ENCODE results near the gene DNA2. TPM values are rescaled to one million over a fixed set of nuclear protein-coding genes. Genes with fewer than 3 reads are reported as not detected.
"Not testable (repeated sequence)": the region's sequence is repeated elsewhere in the genome, so short reads cannot be mapped to it uniquely, and the experiment has no call there.

The DNA2 gene, protein sequence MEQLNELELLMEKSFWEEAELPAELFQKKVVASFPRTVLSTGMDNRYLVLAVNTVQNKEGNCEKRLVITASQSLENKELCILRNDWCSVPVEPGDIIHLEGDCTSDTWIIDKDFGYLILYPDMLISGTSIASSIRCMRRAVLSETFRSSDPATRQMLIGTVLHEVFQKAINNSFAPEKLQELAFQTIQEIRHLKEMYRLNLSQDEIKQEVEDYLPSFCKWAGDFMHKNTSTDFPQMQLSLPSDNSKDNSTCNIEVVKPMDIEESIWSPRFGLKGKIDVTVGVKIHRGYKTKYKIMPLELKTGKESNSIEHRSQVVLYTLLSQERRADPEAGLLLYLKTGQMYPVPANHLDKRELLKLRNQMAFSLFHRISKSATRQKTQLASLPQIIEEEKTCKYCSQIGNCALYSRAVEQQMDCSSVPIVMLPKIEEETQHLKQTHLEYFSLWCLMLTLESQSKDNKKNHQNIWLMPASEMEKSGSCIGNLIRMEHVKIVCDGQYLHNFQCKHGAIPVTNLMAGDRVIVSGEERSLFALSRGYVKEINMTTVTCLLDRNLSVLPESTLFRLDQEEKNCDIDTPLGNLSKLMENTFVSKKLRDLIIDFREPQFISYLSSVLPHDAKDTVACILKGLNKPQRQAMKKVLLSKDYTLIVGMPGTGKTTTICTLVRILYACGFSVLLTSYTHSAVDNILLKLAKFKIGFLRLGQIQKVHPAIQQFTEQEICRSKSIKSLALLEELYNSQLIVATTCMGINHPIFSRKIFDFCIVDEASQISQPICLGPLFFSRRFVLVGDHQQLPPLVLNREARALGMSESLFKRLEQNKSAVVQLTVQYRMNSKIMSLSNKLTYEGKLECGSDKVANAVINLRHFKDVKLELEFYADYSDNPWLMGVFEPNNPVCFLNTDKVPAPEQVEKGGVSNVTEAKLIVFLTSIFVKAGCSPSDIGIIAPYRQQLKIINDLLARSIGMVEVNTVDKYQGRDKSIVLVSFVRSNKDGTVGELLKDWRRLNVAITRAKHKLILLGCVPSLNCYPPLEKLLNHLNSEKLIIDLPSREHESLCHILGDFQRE
- polyA plus RNA-seq (2012; ENCODE audit: low read depth, missing spikeins) = 7.1 TPM

GRCh38 chr10:68471586-68472408 is at the start of gene DNA2:
Gene DNA2 (minus strand): TSS chr10:68471973. CDS start chr10:68471864, 109 bp downstream.
- no peak for TF ChIP-seq SPI1 (IDR thresholded peaks at IDR 0.05; ENCODE audit: low read depth, low read length)
- peak; percentile 45; the same call in 1 of the 2 replicates for TF ChIP-seq POU2F2 (IDR thresholded peaks at IDR 0.05; ENCODE audit: low read depth, low read length)
- peak; percentile 33; the same call in 1 of the 2 replicates for TF ChIP-seq POLR2AphosphoS5 (IDR thresholded peaks at IDR 0.05; ENCODE audit: low read depth, low read length)
- DNase-seq (ENCODE audit: insufficient read length, low spot score) (peak; percentile 88), FAIRE-seq (peak; percentile 90)

DNA sequence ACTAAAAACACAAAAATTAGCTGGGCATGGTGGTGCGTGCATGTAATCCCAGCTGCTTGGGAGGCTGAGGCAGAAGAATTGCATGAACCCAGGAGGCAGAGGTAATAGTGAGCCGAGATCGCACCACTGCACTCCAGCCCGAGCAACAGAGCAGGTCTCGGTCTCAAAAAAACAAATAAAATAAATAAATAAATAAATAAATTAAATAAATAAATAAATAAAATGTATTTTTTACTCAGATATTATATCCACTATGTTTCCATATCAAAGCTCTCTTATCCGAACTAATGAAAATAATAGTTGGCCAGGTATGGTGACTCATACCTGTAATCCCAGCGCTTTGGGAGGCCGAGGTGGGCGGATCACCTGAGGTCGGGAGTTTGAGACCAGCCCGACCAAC is 46.8 kb upstream of the DNA2 start:
- not testable (repeated sequence) for FAIRE-seq; DNase-seq (ENCODE audit: insufficient read length, low spot score)

DNA sequence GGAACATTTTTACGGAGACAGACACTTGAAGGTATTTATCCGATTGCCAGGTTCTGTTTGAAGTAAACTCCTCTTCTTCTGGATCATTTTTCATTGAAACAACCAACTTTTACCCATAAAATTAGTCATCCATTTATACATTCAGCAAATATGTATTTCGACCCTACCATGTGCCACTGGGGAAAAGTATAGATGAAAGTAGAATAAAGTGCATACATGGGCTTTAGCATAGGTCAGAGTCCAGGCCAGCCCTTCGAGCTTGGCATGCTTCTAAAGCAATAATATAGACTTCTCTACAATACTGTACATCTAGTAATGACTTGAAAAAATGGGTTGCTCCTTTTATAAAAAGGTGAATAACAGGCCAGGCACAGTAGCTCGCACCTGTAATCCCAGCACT is 45.4 kb upstream of the DNA2 start:
- TF ChIP-seq POLR2AphosphoS5 (IDR thresholded peaks at IDR 0.05; ENCODE audit: low read depth, low read length) (no peak), POU2F2 (IDR thresholded peaks at IDR 0.05; ENCODE audit: low read depth, low read length) (no peak), POLR2A (IDR thresholded peaks at IDR 0.05; ENCODE audit: low read depth, low read length) (no peak), PAX5 (IDR thresholded peaks at IDR 0.05; ENCODE audit: insufficient read depth, low read length, severe bottlenecking) (no peak), TAF1 (IDR thresholded peaks at IDR 0.05; ENCODE audit: low read depth, low read length) (no peak), SPI1 (IDR thresholded peaks at IDR 0.05; ENCODE audit: low read depth, low read length) (no peak)
- FAIRE-seq (no peak), DNase-seq (ENCODE audit: insufficient read length, low spot score) (no peak)

- no peak for FAIRE-seq
- TF ChIP-seq POLR2A (IDR thresholded peaks at IDR 0.05; ENCODE audit: low read depth, low read length) = no peak
- no peak for TF ChIP-seq SPI1 (IDR thresholded peaks at IDR 0.05; ENCODE audit: low read depth, low read length)
- TF ChIP-seq POU2F2 (IDR thresholded peaks at IDR 0.05; ENCODE audit: low read depth, low read length) = no peak
- TF ChIP-seq TAF1 (IDR thresholded peaks at IDR 0.05; ENCODE audit: low read depth, low read length) = no peak
- TF ChIP-seq POLR2AphosphoS5 (IDR thresholded peaks at IDR 0.05; ENCODE audit: low read depth, low read length) = no peak
- no peak for TF ChIP-seq PAX5 (IDR thresholded peaks at IDR 0.05; ENCODE audit: insufficient read depth, low read length, severe bottlenecking)
Observed at GRCh38 chr10:68516766-68517165, 45.0 kb upstream of the DNA2 start.

DNA sequence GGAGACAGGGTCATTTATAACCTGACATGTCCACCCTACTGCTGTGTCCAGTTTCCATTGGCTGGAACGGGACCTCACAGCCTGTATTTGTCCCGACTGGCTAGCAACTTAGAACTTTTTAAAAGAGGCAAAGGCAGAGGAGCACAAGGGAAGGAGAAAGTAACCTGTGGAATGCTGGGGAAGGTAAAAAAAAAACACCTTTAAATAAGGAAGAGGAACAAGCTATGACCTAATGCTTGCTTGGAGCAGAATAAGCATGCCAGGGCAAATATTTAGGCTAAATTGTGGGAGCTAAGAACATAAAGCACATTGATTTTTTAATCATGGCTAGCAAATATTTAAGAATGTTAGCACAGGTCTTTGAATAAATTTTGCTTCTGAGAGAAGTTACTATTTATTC is 44.4 kb upstream of the DNA2 start:
- not testable (repeated sequence) for FAIRE-seq

More at GRCh38 chr10:68516766-68517165, 45.0 kb upstream of the DNA2 start:
- no peak for DNase-seq (ENCODE audit: insufficient read length, low spot score)

DNA sequence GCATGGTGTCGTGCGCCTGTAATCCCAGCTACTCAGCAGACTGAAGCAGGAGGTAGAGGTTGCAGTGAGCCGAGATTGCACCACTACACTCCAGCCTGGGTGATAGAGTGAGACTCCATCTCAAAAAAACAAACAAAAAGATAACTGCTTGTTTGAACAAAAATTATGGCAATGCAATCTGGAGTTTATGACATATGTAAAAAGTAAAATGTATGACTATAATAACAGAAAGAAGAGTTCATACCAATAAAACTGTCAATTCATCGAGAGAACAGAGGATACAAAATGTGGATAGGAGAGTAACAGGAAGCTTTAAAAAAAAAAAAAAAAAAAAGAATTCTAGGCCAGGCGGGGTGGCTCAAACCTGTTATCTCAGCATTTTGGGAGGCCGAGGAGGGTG is 36.3 kb upstream of the DNA2 start:
- DNase-seq (ENCODE audit: insufficient read length, low spot score) (no peak), FAIRE-seq (no peak)
- TF ChIP-seq POLR2A (IDR thresholded peaks at IDR 0.05; ENCODE audit: low read depth, low read length) (no peak), POLR2AphosphoS5 (IDR thresholded peaks at IDR 0.05; ENCODE audit: low read depth, low read length) (no peak), SPI1 (IDR thresholded peaks at IDR 0.05; ENCODE audit: low read depth, low read length) (no peak), PAX5 (IDR thresholded peaks at IDR 0.05; ENCODE audit: insufficient read depth, low read length, severe bottlenecking) (no peak), POU2F2 (IDR thresholded peaks at IDR 0.05; ENCODE audit: low read depth, low read length) (no peak), TAF1 (IDR thresholded peaks at IDR 0.05; ENCODE audit: low read depth, low read length) (no peak)

More for the DNA sequence above, 44.4 kb upstream of the DNA2 start:
- not testable (repeated sequence) for DNase-seq (ENCODE audit: insufficient read length, low spot score)

DNA sequence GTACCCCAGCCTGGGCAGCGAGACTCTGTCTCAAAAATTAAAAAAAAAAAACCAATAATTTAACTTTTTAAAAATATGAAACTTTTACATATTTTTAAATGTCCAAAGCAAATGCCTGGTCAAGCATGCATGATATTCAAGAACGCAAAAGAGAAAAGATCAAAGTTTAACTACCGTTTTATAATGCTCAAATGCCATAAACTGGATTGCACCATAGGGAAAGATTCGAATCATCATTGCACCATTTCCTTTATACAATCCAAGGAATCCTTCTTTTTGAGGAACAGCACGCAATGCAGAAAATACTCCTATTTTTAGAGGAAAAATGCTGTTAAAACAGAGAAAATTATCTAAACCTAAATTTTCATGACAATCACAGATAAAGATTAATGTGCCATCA is 34.6 kb upstream of the DNA2 start:
- TF ChIP-seq POLR2A (IDR thresholded peaks at IDR 0.05; ENCODE audit: low read depth, low read length) = no peak
- no peak for TF ChIP-seq POLR2AphosphoS5 (IDR thresholded peaks at IDR 0.05; ENCODE audit: low read depth, low read length)
- FAIRE-seq = no peak
- DNase-seq (ENCODE audit: insufficient read length, low spot score) = no peak

DNA sequence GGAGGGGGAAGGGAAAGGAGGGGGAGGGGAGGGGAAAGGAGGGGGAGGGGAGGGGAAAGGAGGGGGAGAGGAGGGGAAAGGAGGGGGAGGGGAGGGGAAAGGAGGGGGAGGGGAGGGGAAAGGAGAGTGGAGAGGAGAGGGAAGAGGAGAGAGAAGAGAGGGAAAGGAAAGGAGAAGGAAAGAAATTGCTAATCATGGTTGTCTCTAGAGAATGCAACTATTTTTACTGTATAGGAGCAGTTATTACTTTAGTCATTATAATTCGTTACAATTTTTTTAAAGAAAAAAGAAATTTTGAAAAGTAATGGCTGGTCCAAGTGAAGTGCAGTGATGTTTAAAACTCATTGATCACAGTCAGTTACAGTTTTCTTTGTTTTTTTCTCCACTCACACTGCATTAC is 31.1 kb upstream of the DNA2 start:
- DNase-seq (ENCODE audit: insufficient read length, low spot score) = no peak
- no peak for TF ChIP-seq PAX5 (IDR thresholded peaks at IDR 0.05; ENCODE audit: insufficient read depth, low read length, severe bottlenecking)
- no peak for TF ChIP-seq POLR2A (IDR thresholded peaks at IDR 0.05; ENCODE audit: low read depth, low read length)
- no peak for TF ChIP-seq TAF1 (IDR thresholded peaks at IDR 0.05; ENCODE audit: low read depth, low read length)
- no peak for FAIRE-seq

- no peak for TF ChIP-seq POU2F2 (IDR thresholded peaks at IDR 0.05; ENCODE audit: low read depth, low read length)
- TF ChIP-seq POLR2A (IDR thresholded peaks at IDR 0.05; ENCODE audit: low read depth, low read length) = no peak
- TF ChIP-seq POLR2AphosphoS5 (IDR thresholded peaks at IDR 0.05; ENCODE audit: low read depth, low read length) = no peak
- no peak for TF ChIP-seq SPI1 (IDR thresholded peaks at IDR 0.05; ENCODE audit: low read depth, low read length)
- TF ChIP-seq PAX5 (IDR thresholded peaks at IDR 0.05; ENCODE audit: insufficient read depth, low read length, severe bottlenecking) = no peak
- TF ChIP-seq TAF1 (IDR thresholded peaks at IDR 0.05; ENCODE audit: low read depth, low read length) = no peak
- FAIRE-seq = no peak
- DNase-seq (ENCODE audit: insufficient read length, low spot score) = no peak
Observed at GRCh38 chr10:68501691-68502090, 29.9 kb upstream of the DNA2 start.

All from GM12891 (cell line).